GM18507 (cell line): ENCODE data around the gene USP48.
"Not testable (repeated sequence)": the region's sequence is repeated elsewhere in the genome, so short reads cannot be mapped to it uniquely, and the experiment has no call there.

Experiments used
- DNase-seq: peaks from one replicate; pipeline ENCODE4 v3.0.0; 2011; ENCODE audit warnings: low read depth; ENCODE audit not compliant: insufficient read length; ENCODE audit errors: extremely low spot score
- FAIRE-seq: peaks from 2 replicates; lab custom pipeline; 2011; peaks lifted over from hg19 to GRCh38; lab: Jason Lieb, UNC

Gene USP48

GRCh38 chr1:21674957-21675356 is 108.0 kb downstream of the USP48 start:
- no peak for FAIRE-seq
- no peak for DNase-seq

DNA sequence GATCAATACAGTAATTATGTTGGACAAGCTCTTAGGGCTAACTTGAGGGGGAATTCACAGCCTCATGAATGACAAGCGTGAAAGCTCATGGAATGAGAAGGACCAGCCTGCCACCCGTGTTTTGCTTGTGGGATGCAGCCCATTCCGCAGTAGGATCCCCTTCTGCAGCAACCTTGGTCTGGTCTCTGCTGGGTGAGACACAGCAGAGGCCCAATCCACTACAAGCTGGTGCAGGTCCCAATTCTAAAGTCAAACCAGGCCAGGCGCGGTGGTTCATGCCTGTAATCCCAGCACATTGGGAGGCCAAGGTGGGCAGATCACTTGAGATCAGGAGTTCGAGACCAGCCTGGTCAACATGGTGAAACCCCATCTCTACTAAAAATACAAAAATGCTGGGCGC is 109.1 kb downstream of the USP48 start:
- DNase-seq, FAIRE-seq: not testable (repeated sequence)

DNA sequence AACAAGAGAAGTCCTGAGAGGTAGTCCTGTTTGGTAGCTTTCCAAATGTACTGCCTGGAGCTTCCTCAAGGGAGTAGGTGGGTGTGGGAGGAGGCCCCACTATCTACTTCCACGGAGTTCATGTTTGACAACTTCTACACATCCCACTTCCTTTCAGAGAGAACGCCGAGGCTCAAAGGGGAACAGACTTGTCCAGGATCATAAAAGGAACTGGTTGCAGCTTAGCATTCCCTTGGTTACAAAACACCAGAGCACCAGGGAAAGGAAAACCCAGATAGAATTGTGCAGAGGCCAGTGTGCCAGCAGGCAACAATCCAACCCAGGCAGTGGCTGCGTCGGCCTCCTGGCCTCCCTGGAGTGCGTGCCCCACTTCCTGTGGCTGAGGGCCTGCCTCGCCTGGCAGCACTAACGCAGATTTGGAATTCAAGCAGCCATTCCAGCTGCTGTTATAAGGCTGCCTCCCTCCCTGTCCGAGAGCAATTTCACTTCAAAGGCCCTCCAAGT is 109.6 kb downstream of the USP48 start:
- FAIRE-seq (no peak), DNase-seq (no peak)

GRCh38 chr1:21672478-21673276 is 110.3 kb downstream of the USP48 start:
- no peak for FAIRE-seq
- DNase-seq = no peak

- DNase-seq = no peak
- no peak for FAIRE-seq
Measured at GRCh38 chr1:21671915-21672314, 111.0 kb downstream of the USP48 start.

DNA sequence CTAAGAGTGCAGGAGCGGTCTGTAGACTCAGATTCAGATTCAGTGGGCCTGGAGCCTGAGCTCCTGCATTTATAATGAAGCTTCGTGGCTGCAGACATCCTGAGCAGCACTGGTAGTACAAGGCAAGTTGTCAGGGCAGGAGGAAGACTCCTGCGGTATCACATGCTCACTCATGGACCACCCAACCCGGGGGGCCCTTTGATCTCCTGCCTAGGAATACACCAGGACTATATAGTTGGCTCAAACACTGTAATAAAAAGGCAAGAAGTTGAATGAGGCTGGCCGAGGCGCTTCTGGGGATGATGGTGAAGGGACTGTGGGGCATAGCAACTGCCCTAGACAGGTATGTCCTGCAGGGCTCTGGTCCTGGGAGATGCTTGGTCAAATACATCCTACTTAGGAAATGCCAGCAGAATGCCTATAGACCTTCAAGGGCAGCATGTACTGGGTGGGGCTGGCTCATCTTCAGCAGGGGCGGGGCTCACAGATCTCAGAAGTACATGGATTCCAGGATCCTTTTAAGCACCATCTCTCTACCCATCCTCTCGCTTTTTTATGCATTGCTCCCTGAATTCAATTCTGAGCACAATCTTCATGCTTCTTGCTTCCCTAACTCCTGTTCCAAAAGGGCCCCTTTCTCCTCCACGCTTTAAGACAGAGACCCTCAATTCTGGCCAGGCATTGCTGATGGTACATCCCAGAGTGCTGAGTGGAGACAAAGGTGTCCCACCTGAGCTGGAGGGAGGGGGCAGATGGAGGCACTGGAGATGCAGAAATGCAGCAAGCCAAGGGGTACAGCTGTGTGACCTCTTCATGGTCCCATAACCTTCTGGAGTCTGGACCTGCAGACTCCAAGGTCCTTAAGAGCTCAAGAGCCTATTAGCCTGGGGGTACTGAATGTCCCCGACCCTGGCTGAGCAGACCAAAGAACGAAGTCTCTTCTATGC is 111.7 kb downstream of the USP48 start:
- DNase-seq (no peak), FAIRE-seq (no peak)

GRCh38 chr1:21670059-21670881 is 112.7 kb downstream of the USP48 start:
- DNase-seq (no peak), FAIRE-seq (no peak)

DNA sequence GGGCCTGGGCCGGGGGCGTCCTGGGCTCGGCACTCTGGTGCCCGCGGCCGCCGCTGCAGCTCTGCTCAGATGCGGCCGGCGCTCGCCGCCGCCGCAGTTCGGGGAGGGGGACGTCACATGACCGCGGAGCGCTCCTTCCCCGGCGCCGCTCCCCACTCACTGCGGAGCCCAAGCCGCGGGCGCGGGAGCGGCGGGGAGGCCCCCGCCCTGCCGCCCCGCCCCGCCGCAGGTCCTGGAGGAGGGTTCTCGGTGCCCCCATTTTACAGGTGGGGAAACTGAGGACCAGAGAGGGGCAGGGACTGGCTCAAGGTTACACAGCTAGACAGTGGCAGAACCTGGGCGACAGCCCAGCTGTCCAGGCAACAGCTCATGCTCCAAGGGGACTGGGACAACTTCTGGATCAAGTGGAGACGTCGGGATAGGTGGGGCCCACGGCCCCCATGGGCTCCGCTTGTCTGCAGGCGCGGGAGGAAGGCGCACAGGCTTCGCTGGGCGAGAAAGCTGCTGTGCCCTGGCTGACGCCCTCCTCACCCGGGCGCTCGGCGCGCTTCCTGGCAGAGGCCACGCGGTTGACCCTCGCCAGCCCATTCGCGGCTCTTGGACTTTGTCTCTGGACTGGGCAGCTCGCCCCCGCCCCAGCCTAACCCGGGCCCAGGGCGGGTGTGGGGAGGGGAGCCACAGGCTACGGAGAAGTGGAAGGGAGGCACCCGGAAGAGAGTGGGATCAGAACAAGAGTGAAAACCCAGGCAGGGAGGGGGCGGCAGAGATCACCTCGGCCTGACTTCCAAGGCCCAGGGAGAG is 113.5 kb downstream of the USP48 start, which contains the start of gene RAP1GAP:
Gene RAP1GAP, minus strand, starts transcription at position 100 of the 801 bp plus-strand sequence. CDS start 49,325 bp downstream, outside the sequence.
- DNase-seq (no peak), FAIRE-seq (no peak)

DNA sequence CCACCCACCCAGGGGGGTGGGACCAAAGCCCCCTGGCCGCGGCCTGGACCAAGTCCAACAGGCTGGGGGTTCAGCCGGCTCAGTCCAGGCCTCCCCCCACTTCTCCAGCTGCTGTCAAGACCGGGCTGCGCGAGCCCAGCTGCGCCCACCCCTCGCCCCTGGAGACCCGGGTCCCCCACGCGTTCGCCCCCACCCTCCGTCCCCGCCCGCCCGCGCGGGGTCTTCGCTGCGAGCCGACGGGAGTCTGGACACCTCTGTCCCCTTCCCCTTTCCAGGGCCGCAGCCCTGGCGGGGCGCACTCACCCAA is 114.0 kb downstream of the USP48 start:
- DNase-seq = no peak
- no peak for FAIRE-seq

- FAIRE-seq = no peak
- DNase-seq = no peak
Measured at GRCh38 chr1:21668232-21668950, 114.6 kb downstream of the USP48 start.

GRCh38 chr1:21667348-21668231 is 115.4 kb downstream of the USP48 start:
- DNase-seq (no peak), FAIRE-seq (no peak)

DNA sequence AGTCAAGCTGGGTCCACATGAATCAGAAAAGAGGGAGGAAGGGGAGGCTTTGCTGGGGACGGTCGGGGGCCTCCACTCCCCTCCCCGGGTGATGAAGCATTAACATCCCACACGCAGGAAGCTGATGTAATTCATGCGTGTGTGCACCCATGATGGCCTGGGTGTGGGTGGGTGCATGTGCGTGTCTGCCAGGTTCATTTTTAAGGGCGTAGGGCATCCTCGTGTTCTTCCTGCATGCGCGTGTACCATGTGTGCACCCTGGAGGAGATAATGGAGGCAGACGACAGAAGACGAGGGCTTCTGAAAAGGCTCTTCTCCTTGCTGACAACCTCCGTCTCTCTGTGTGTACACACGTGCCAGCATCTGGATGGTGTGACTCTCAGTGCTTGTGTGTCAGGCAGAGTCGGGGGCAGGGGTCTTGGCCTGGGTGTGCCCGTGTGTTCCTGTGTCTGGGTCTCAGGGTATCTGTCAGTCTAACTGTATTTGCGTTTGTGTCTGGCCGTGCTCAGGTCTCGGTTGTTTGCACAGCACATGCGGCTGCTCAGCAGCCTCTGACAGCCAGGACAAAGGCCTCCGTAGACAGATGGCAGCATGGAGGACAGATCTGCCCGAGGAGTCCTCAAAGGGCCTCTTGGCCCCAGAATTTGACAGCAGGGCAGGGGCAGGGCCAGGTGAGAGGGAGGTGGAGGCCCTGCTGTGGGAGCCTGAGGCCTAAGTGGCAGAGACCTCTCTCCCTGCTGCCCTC is 116.2 kb downstream of the USP48 start:
- FAIRE-seq (no peak), DNase-seq (no peak)

- DNase-seq = no peak
- FAIRE-seq = no peak
Measured at GRCh38 chr1:21665711-21666575, 117.0 kb downstream of the USP48 start.

DNA sequence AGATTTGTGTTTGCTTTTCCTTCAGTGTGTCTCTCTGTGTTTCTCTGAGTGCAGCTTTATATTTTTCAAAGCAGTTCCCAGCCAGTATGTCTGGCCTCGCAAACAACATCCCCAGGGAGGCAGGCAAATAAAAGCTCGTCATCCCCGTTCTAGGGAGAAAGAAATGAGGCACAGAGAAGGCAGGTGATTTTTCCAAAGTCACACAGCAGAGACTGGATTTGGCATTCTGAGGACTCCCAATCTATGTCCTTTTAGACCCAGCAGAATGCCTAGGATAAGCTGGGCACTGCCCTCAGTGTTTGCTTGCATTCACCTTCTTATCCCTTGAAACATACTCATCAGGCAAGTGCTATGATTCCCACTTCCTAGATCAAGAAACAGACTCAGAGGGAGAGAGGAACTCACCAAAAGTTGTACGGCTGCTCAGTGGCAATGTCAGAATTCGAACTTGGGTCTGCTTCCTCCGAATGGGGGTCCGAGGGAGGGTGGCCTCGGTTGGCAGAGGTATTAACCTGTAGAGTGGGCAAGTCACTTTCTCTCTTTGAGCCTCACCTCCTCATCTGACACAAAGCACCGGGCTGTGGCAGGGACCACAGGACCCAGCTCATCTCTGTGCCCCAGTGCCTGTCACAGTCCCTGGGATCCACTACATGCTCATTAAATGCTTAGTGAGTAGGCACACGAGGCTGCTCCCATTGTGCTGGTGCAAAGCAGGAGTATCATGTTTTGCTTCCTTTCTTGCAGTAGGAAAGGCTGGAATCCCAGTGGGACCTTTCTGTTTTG is 118.0 kb downstream of the USP48 start:
- DNase-seq (no peak), FAIRE-seq (no peak)
